SJCRH30 (cell line): ENCODE data around the gene ASTE1. TPM values are rescaled to one million over a fixed set of nuclear protein-coding genes. Genes with fewer than 3 reads are reported as not detected.
"Not testable (repeated sequence)": the region's sequence is repeated elsewhere in the genome, so short reads cannot be mapped to it uniquely, and the experiment has no call there.

Source experiments
- DNase-seq, 2 experiments: peaks; one replicate each; pipeline ENCODE4 v3.0.0-alpha.2; 2015 to 2020
- H3K27ac ChIP-seq: fragments of 250-450 bp; sonication (Bioruptor Pico); 2 replicates; pipeline ENCODE4 v1.5.1; 2020; ENCODE audit warnings: mild to moderate bottlenecking, moderate library complexity
- H3K27me3 ChIP-seq: fragments of 250-450 bp; sonication (Bioruptor Pico); 2 replicates; pipeline ENCODE4 v1.5.1; 2020; ENCODE audit warnings: mild to moderate bottlenecking, moderate library complexity
- H3K36me3 ChIP-seq: fragments of 250-450 bp; sonication (Bioruptor Pico); 2 replicates; pipeline ENCODE4 v1.5.1; 2020; ENCODE audit warnings: mild to moderate bottlenecking, moderate library complexity
- H3K4me1 ChIP-seq: fragments of 250-450 bp; sonication (Bioruptor Pico); 2 replicates; pipeline ENCODE4 v1.5.1; 2020; ENCODE audit warnings: mild to moderate bottlenecking, moderate library complexity
- H3K4me3 ChIP-seq: fragments of 250-450 bp; sonication (Bioruptor Pico); 2 replicates; pipeline ENCODE4 v1.5.1; 2020; ENCODE audit warnings: mild to moderate bottlenecking, moderate library complexity
- H3K9me3 ChIP-seq: fragments of 250-450 bp; sonication (Bioruptor Pico); replicated peaks from 2 replicates; pipeline ENCODE4 v1.5.1; 2020; ENCODE audit warnings: mild to moderate bottlenecking, moderate library complexity
- total RNA-seq: library from RNA; depleted of rRNA; stranded (reverse); fragments of >200 nt; shearing (Covaris generic); gene quantifications from 2 replicates; pipeline ENCODE4 v1.2.3, GENCODE V29; 2014; rRNA removed

Gene ASTE1
- total RNA-seq: 10.4 and 10.5 TPM in 2 replicates

GRCh38 chr3:131026321-131027151 is at the start of gene ASTE1, which contains the start of gene NEK11:
TSS of gene ASTE1 (minus strand) at chr3:131026825. CDS start at chr3:131025306, 1,519 bp downstream.
TSS of gene NEK11 (plus strand) at chr3:131026877. CDS start at chr3:131029709, 2,832 bp downstream.
- Histone ChIP-seq H3K4me1 (no peaks in the 10 kb centered on the region), H3K9me3 (no peaks in the 10 kb centered on the region)
- peak; percentile 88 to 90 for DNase-seq

GRCh38 chr3:131075632-131076328 is 49.2 kb upstream of the ASTE1 start:
- Histone ChIP-seq H3K27me3 (no peaks in the 10 kb centered on the region), H3K36me3 (no peaks in the 10 kb centered on the region), H3K9me3 (no peaks in the 10 kb centered on the region), H3K27ac (no peak overlapping the region), H3K4me3 (no peak overlapping the region), H3K4me1 (no peaks in the 10 kb centered on the region; the same call in 1 of the 2 replicates)
- no peak for DNase-seq

More at GRCh38 chr3:131026321-131027151, at the start of gene ASTE1, which contains the start of gene NEK11:
- Histone ChIP-seq H3K4me3 (peak within 1 kb of the TSS; percentile 69), H3K36me3 (peaks cover 2% of the 10 kb centered on the region; the same call in 1 of the 2 replicates), H3K27ac (peak within 1 kb of the TSS; percentile 69), H3K27me3 (no peaks in the 10 kb centered on the region)

GRCh38 chr3:131072845-131073244 is 46.2 kb upstream of the ASTE1 start:
- Histone ChIP-seq H3K27ac (no peak overlapping the region), H3K27me3 (no peaks in the 10 kb centered on the region), H3K36me3 (no peaks in the 10 kb centered on the region), H3K4me3 (no peak overlapping the region), H3K9me3 (no peaks in the 10 kb centered on the region), H3K4me1 (peaks cover 9% of the 10 kb centered on the region)
- DNase-seq: no peak

- peaks cover 13% of the 10 kb centered on the region for H3K4me1 ChIP-seq
- no peaks in the 10 kb centered on the region for H3K9me3 ChIP-seq
- no peak for DNase-seq
- no peaks in the 10 kb centered on the region for H3K36me3 ChIP-seq
- H3K4me3 ChIP-seq: no peak overlapping the region
- no peak overlapping the region for H3K27ac ChIP-seq
- H3K27me3 ChIP-seq: no peaks in the 10 kb centered on the region
Measured at GRCh38 chr3:131072099-131072559, 45.5 kb upstream of the ASTE1 start.

GRCh38 chr3:131067983-131068382 is 41.4 kb upstream of the ASTE1 start:
- Histone ChIP-seq H3K4me3 (no peak overlapping the region), H3K27me3 (no peaks in the 10 kb centered on the region), H3K9me3 (no peaks in the 10 kb centered on the region), H3K27ac (no peak overlapping the region), H3K36me3 (no peaks in the 10 kb centered on the region), H3K4me1 (peaks cover 13% of the 10 kb centered on the region)
- DNase-seq: peak; percentile 77 to 90

- DNase-seq: no peak
- H3K4me1 ChIP-seq: no peaks in the 10 kb centered on the region
Measured at GRCh38 chr3:131053043-131053859, 26.6 kb upstream of the ASTE1 start.

GRCh38 chr3:131050001-131050400 is 23.4 kb upstream of the ASTE1 start:
- Histone ChIP-seq H3K27ac (no peak overlapping the region), H3K9me3 (no peaks in the 10 kb centered on the region), H3K36me3 (no peaks in the 10 kb centered on the region), H3K4me3 (no peak overlapping the region), H3K4me1 (no peaks in the 10 kb centered on the region), H3K27me3 (0 out of 2 replicates have a peak, but pooled peaks cover 3% of the 10 kb centered on the region)
- DNase-seq: no peak

More at GRCh38 chr3:131053043-131053859, 26.6 kb upstream of the ASTE1 start:
- Histone ChIP-seq H3K9me3 (no peaks in the 10 kb centered on the region), H3K27me3 (0 out of 2 replicates have a peak, but pooled peaks cover 3% of the 10 kb centered on the region), H3K27ac (no peak overlapping the region), H3K36me3 (no peaks in the 10 kb centered on the region), H3K4me3 (no peak overlapping the region)

GRCh38 chr3:131048030-131048429 is 21.4 kb upstream of the ASTE1 start:
- no peaks in the 10 kb centered on the region for H3K4me1 ChIP-seq
- H3K36me3 ChIP-seq: no peaks in the 10 kb centered on the region
- H3K9me3 ChIP-seq: no peaks in the 10 kb centered on the region
- 0 out of 2 replicates have a peak, but pooled peaks cover 2% of the 10 kb centered on the region for H3K27me3 ChIP-seq
- DNase-seq: no peak
- no peak overlapping the region for H3K4me3 ChIP-seq
- no peak overlapping the region for H3K27ac ChIP-seq

- H3K27me3 ChIP-seq: no peaks in the 10 kb centered on the region
- H3K36me3 ChIP-seq: no peaks in the 10 kb centered on the region
- H3K4me3 ChIP-seq: no peak overlapping the region
- peak; percentile 9 to 45 for DNase-seq
- no peaks in the 10 kb centered on the region for H3K9me3 ChIP-seq
- H3K4me1 ChIP-seq: no peaks in the 10 kb centered on the region
- H3K27ac ChIP-seq: no peak overlapping the region
Measured at GRCh38 chr3:131047582-131047981, 21.0 kb upstream of the ASTE1 start.

GRCh38 chr3:131042271-131042985 is 15.8 kb upstream of the ASTE1 start:
- not testable (repeated sequence) for DNase-seq, H3K27ac ChIP-seq, H3K4me3 ChIP-seq, H3K27me3 ChIP-seq, H3K36me3 ChIP-seq, H3K9me3 ChIP-seq, H3K4me1 ChIP-seq

- no peak for DNase-seq
- H3K27me3 ChIP-seq: no peaks in the 10 kb centered on the region
- H3K27ac ChIP-seq: no peak overlapping the region
- H3K4me3 ChIP-seq: no peak overlapping the region
- H3K36me3 ChIP-seq: no peaks in the 10 kb centered on the region
- no peaks in the 10 kb centered on the region for H3K9me3 ChIP-seq
- H3K4me1 ChIP-seq: no peaks in the 10 kb centered on the region
Measured at GRCh38 chr3:131038326-131038725, 11.7 kb upstream of the ASTE1 start.

GRCh38 chr3:131036986-131037385 is 10.4 kb upstream of the ASTE1 start:
- Histone ChIP-seq H3K27ac (no peak overlapping the region), H3K4me3 (no peak overlapping the region), H3K9me3 (no peaks in the 10 kb centered on the region), H3K4me1 (no peaks in the 10 kb centered on the region), H3K36me3 (no peaks in the 10 kb centered on the region), H3K27me3 (no peaks in the 10 kb centered on the region)
- no peak for DNase-seq

GRCh38 chr3:131036200-131036816 is 9.7 kb upstream of the ASTE1 start:
- H3K27ac ChIP-seq: no peak overlapping the region
- no peak for DNase-seq
- H3K4me1 ChIP-seq: no peaks in the 10 kb centered on the region

More at GRCh38 chr3:131036200-131036816, 9.7 kb upstream of the ASTE1 start:
- no peak overlapping the region for H3K4me3 ChIP-seq
- no peaks in the 10 kb centered on the region for H3K27me3 ChIP-seq
- no peaks in the 10 kb centered on the region for H3K36me3 ChIP-seq
- H3K9me3 ChIP-seq: no peaks in the 10 kb centered on the region
